BJ (cell line): ENCODE results near the gene BAG5. TPM values are rescaled to one million over a fixed set of nuclear protein-coding genes. Genes with fewer than 3 reads are reported as not detected.
"Not testable (repeated sequence)": the region's sequence is repeated elsewhere in the genome, so short reads cannot be mapped to it uniquely, and the experiment has no call there.

Source experiments
- CTCF ChIA-PET: fragments of 350-600 bp; formaldehyde crosslinking; extraction: SDS; loops from one replicate; lab custom pipeline; 2021; ENCODE audit warnings: antibody characterized with exemption, inconsistent platforms; lab: Yijun Ruan, JAX
- POLR2A ChIA-PET: fragments of 300-600 bp; sonication (Branson Sonifier 250); formaldehyde crosslinking; extraction: SDS; loops from one replicate; lab custom pipeline; 2021; ENCODE audit warnings: antibody characterized with exemption; lab: Charles Lee
- DNase-seq: peaks from one replicate; pipeline ENCODE4 v3.0.0-alpha.2; 2011; ENCODE audit warnings: low read depth
- H3K27me3 ChIP-seq: 2 replicates; pipeline ENCODE4 v1.6.0; 2011; ENCODE audit warnings: low read length; ENCODE audit not compliant: control insufficient read depth, insufficient read depth
- H3K36me3 ChIP-seq: 2 replicates; pipeline ENCODE4 v1.5.1; 2011; ENCODE audit warnings: low read length; ENCODE audit not compliant: control insufficient read depth, insufficient read depth
- H3K4me3 ChIP-seq: 2 replicates; pipeline ENCODE4 v1.5.1; 2011; ENCODE audit warnings: low read depth, mild to moderate bottlenecking, control low read depth, low read length
- CTCF ChIP-seq: IDR thresholded peaks from 2 replicates; pipeline ENCODE4 v1.5.1; 2011; ENCODE audit warnings: low read depth, mild to moderate bottlenecking, control low read depth, inconsistent platforms, low read length, moderate library complexity; ENCODE audit not compliant: insufficient read depth
- polyA plus RNA-seq: library from polyadenylated mRNA; depleted of rRNA; stranded (reverse); fragments of >200 nt; gene quantifications from 2 replicates; pipeline ENCODE4 v1.2.3, GENCODE V29; 2011

BAG5 gene
- polyA plus RNA-seq, 1 experiment = 4.9 TPM

- Histone ChIP-seq H3K27me3 (peaks cover 1% of the 10 kb centered on the region; the same call in 1 of the 2 replicates), H3K4me3 (peak overlapping the region; percentile 57; the same call in 1 of the 2 replicates), H3K36me3 (peaks cover 1% of the 10 kb centered on the region; the same call in 1 of the 2 replicates)
- ChIA-PET CTCF (interaction anchor here (1.5 to 2.8 kb wide), 5 partner anchors 9 to 28 kb away, joined by 6 to 18 read pairs (median 9); no protein-coding TSS in a partner anchor), POLR2A (interaction anchor here (0.5 to 0.7 kb wide), 2 partner anchors 9 to 491 kb away, joined by 3 read pairs; no protein-coding TSS in a partner anchor)
- no peak for DNase-seq
- TF ChIP-seq CTCF = no peak
Measured at GRCh38 chr14:103527408-103528145, 34.9 kb downstream of the BAG5 start.

GRCh38 chr14:103526914-103527248 lies 35.6 kb downstream of the BAG5 start:
- POLR2A ChIA-PET = no interaction called here
- Histone ChIP-seq H3K4me3 (no peak overlapping the region), H3K36me3 (peaks cover 1% of the 10 kb centered on the region; the same call in 1 of the 2 replicates), H3K27me3 (peaks cover 1% of the 10 kb centered on the region; the same call in 1 of the 2 replicates)
- DNase-seq = no peak
- no peak for TF ChIP-seq CTCF
- CTCF ChIA-PET = interaction anchor here (2.1 to 2.8 kb wide), 4 partner anchors 8 to 27 kb away, joined by 8 to 18 read pairs (median 10); no protein-coding TSS in a partner anchor

- DNase-seq = no peak
- Histone ChIP-seq H3K4me3 (no peak overlapping the region), H3K27me3 (peaks cover 1% of the 10 kb centered on the region; the same call in 1 of the 2 replicates), H3K36me3 (peaks cover 1% of the 10 kb centered on the region; the same call in 1 of the 2 replicates)
- CTCF ChIA-PET = interaction anchor here (2.1 to 2.8 kb wide), 4 partner anchors 8 to 26 kb away, joined by 8 to 18 read pairs (median 10); no protein-coding TSS in a partner anchor
- TF ChIP-seq CTCF = no peak
- POLR2A ChIA-PET = no interaction called here
Measured at GRCh38 chr14:103526247-103526913, 36.1 kb downstream of the BAG5 start.

GRCh38 chr14:103525430-103526246 lies 36.8 kb downstream of the BAG5 start:
- CTCF ChIA-PET, H3K27me3 ChIP-seq, H3K4me3 ChIP-seq, POLR2A ChIA-PET, DNase-seq, H3K36me3 ChIP-seq: not testable (repeated sequence)
